HG03045 (cell line): ENCODE data around the gene RAP1GAP.
"Not testable (repeated sequence)": the region's sequence is repeated elsewhere in the genome, so short reads cannot be mapped to it uniquely, and the experiment has no call there.

ENCODE experiments used
- ATAC-seq: cut with Tn5 transposase; IDR thresholded peaks from one replicate; pipeline ENCODE4 v1.9.1; 2021; ENCODE audit warnings: mild to moderate bottlenecking, moderate library complexity; ENCODE audit not compliant: unreplicated experiment

Gene RAP1GAP

GRCh38 chr1:21680381-21680780 is 11.2 kb upstream of the RAP1GAP start:
- no peak for ATAC-seq

GRCh38 chr1:21677168-21677567 is 8.0 kb upstream of the RAP1GAP start:
- ATAC-seq = no peak

- no peak for ATAC-seq
Measured at GRCh38 chr1:21674957-21675356, 5.8 kb upstream of the RAP1GAP start.

DNA sequence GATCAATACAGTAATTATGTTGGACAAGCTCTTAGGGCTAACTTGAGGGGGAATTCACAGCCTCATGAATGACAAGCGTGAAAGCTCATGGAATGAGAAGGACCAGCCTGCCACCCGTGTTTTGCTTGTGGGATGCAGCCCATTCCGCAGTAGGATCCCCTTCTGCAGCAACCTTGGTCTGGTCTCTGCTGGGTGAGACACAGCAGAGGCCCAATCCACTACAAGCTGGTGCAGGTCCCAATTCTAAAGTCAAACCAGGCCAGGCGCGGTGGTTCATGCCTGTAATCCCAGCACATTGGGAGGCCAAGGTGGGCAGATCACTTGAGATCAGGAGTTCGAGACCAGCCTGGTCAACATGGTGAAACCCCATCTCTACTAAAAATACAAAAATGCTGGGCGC is 4.7 kb upstream of the RAP1GAP start:
- ATAC-seq = not testable (repeated sequence)

GRCh38 chr1:21673277-21673780 is 4.2 kb upstream of the RAP1GAP start:
- ATAC-seq = no peak

DNA sequence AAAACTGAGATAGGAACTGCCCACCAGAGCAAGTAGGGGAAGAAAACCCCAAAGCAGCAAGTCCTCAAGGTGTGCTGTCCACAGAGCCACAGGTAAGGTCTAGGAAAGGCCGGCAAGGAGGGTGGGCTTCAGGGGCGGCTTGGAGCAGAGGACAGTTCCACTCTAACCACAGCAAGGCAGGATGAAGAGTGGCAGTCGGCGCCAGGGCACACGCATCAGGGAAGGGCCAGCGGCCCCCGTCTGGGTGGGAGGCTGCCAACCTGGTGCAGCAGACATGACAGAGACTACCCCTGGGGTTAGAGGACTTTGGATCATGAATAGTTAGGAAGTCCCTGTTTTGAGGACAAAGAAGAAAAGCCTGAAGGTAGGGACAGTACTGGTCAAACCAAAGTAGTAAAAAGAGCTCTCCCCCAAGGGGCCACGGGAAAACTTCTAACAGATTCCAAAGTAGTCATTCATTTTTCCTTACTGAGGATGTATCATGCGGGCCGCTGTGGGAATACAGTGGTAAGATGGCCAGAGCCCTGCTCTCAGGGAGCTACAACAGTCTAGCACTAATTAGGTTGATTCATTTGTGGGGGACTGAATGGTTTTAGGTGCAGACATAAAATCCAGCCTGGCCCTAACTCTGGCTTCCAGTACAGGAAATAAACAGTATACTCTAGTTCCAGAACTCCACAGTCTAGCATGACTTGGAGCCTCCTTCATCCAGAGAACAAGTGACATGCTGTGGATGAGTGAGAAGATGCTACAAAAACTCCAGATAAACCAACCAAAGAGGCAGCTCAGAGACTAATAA is 3.5 kb upstream of the RAP1GAP start:
- no peak for ATAC-seq

GRCh38 chr1:21671915-21672314 is 2.8 kb upstream of the RAP1GAP start:
- ATAC-seq = no peak

DNA sequence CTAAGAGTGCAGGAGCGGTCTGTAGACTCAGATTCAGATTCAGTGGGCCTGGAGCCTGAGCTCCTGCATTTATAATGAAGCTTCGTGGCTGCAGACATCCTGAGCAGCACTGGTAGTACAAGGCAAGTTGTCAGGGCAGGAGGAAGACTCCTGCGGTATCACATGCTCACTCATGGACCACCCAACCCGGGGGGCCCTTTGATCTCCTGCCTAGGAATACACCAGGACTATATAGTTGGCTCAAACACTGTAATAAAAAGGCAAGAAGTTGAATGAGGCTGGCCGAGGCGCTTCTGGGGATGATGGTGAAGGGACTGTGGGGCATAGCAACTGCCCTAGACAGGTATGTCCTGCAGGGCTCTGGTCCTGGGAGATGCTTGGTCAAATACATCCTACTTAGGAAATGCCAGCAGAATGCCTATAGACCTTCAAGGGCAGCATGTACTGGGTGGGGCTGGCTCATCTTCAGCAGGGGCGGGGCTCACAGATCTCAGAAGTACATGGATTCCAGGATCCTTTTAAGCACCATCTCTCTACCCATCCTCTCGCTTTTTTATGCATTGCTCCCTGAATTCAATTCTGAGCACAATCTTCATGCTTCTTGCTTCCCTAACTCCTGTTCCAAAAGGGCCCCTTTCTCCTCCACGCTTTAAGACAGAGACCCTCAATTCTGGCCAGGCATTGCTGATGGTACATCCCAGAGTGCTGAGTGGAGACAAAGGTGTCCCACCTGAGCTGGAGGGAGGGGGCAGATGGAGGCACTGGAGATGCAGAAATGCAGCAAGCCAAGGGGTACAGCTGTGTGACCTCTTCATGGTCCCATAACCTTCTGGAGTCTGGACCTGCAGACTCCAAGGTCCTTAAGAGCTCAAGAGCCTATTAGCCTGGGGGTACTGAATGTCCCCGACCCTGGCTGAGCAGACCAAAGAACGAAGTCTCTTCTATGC is 2.1 kb upstream of the RAP1GAP start:
- no peak for ATAC-seq

DNA sequence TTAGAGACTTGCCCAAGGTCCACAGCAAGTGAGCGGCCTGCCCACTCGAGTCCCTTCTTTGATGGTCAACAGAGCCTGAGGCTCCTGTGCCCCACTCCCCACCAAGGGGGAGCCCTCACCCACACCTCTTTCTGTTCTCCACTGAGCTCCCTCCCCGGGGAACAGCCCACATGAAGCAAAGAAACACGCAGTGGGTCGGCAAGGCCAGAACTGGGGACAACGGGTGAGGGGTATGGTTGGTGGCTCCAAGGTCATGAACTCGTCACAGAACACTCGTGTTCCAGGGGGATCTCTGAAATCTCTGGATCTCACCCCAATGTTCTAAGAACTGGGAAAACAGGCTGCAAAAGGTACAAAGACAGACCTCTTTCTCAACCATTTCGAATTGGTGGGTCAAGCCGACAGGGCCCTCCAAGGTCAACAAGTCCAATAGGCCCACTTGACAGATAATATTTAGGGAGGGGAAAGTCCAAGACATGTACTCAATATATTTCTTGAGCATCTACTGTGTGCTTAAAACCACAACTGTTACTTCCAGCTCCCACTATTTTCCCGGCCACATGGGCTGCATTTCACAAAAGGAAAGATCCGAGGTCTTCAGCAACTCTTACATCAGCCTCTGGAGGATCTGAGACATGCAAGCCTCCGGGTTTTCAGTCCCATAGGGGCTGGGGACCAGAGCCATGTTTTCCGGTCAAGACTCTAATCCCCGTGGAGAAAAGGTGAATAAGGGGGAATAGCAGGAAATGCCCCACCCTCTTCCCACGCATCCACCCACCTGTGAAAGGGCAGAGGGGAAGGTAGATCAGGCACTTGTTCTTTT is 1.1 kb upstream of the RAP1GAP start:
- no peak for ATAC-seq

GRCh38 chr1:21668951-21669257 is 253 bp downstream of the RAP1GAP start:
- no peak for ATAC-seq

DNA sequence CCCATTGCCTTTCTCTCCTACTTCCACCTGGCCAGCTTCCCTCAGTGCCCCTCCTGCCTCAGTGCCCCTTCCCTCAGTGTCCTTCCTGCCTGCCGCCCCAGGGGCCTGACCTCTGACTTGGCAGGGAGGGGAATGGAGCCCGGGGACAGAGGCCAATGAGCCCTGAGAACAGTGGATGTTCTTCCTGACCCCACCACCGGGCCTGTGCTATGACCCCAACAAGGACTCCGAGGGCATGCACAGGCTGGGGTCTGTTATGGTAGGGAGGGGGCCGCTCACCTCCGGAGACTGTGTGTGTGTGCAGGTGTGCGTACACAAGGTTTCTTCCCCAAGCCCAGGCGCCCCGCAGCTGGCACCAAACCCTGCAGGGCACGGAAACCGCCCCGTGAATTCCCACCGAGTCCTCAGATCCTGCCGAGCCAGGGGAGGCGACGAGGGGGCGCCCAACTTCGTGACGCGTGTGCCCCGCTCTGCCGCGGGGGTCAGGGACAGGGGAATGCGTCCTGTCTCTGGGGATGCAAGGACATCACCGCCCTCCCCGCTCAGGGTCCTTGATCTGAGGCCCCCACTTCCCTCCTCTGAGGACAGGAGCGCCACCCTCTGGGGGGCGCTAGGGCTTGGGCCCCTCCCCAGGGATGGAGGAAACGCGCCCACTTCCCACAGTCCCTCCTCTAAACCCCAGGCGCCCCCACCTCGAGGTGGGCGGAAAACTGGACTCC is 766 bp downstream of the RAP1GAP start:
- ATAC-seq = no peak

DNA sequence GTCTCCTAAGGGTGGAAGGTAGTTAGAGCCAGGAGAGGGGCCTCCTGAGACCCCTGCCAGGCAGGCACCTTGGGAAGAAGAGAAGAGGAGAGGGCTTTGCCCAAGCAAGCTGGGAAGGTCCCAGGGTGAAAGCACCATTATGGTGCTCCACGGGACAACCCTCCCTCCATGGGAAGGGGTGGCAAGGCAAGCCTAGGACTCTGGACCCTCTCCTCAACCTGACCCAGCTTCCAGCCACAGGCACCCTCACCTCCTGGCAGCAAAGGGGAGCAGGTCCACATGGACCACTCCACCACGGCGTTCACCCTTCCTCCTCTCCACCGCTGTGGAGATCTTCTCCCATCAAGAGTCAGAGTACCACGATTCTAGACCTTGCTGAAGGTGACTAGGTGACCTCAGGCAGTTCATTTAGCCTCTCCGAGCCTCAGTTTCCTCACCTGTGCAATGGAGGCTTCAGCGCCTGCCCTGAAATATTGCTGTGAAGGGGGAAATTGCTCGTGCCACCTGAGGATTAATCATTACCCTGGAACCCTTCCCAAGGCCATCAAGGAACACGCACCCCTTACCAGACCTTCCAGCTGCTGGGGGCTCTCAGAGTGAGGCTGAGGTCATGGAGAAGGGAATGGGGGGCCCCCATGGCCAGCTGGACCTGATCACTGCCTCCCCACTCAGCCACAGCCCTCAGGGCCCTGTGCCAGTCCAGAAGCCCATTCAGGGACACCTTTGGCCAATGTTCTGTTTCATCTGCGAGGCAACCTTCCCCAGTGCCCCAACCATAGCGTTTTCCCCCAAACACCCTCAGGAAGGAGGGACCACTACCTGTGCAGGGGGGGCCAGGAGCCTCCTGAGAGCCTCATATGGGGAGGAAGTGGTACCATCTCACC is 1.6 kb downstream of the RAP1GAP start:
- ATAC-seq = no peak

DNA sequence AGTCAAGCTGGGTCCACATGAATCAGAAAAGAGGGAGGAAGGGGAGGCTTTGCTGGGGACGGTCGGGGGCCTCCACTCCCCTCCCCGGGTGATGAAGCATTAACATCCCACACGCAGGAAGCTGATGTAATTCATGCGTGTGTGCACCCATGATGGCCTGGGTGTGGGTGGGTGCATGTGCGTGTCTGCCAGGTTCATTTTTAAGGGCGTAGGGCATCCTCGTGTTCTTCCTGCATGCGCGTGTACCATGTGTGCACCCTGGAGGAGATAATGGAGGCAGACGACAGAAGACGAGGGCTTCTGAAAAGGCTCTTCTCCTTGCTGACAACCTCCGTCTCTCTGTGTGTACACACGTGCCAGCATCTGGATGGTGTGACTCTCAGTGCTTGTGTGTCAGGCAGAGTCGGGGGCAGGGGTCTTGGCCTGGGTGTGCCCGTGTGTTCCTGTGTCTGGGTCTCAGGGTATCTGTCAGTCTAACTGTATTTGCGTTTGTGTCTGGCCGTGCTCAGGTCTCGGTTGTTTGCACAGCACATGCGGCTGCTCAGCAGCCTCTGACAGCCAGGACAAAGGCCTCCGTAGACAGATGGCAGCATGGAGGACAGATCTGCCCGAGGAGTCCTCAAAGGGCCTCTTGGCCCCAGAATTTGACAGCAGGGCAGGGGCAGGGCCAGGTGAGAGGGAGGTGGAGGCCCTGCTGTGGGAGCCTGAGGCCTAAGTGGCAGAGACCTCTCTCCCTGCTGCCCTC is 2.4 kb downstream of the RAP1GAP start:
- no peak for ATAC-seq

- no peak for ATAC-seq
Measured at GRCh38 chr1:21665711-21666575, 3.2 kb downstream of the RAP1GAP start.

DNA sequence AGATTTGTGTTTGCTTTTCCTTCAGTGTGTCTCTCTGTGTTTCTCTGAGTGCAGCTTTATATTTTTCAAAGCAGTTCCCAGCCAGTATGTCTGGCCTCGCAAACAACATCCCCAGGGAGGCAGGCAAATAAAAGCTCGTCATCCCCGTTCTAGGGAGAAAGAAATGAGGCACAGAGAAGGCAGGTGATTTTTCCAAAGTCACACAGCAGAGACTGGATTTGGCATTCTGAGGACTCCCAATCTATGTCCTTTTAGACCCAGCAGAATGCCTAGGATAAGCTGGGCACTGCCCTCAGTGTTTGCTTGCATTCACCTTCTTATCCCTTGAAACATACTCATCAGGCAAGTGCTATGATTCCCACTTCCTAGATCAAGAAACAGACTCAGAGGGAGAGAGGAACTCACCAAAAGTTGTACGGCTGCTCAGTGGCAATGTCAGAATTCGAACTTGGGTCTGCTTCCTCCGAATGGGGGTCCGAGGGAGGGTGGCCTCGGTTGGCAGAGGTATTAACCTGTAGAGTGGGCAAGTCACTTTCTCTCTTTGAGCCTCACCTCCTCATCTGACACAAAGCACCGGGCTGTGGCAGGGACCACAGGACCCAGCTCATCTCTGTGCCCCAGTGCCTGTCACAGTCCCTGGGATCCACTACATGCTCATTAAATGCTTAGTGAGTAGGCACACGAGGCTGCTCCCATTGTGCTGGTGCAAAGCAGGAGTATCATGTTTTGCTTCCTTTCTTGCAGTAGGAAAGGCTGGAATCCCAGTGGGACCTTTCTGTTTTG is 4.2 kb downstream of the RAP1GAP start:
- no peak for ATAC-seq

- ATAC-seq = no peak
Measured at GRCh38 chr1:21663951-21664805, 5.0 kb downstream of the RAP1GAP start.
